GM10266 (cell line): ENCODE data around the gene BTBD18.
A peak's percentile ranks its signal among the peaks of the same experiment; 100 is the strongest.

Experiments
- DNase-seq: peaks from one replicate; pipeline ENCODE4 v3.0.0; 2012; ENCODE audit errors: extremely low spot score
- TF ChIP-seq, protein P1 (sequence below): IDR thresholded peaks from 2 replicates; pipeline ENCODE4 v1.5.1; 2012; ENCODE audit warnings: mild to moderate bottlenecking, low read depth; ENCODE audit not compliant: control insufficient read depth, insufficient read depth; ENCODE audit errors: missing control alignments

Gene BTBD18

GRCh38 chr11:57792060-57792541 is 40.5 kb upstream of the BTBD18 start:
- TF ChIP-seq, protein P1, sequence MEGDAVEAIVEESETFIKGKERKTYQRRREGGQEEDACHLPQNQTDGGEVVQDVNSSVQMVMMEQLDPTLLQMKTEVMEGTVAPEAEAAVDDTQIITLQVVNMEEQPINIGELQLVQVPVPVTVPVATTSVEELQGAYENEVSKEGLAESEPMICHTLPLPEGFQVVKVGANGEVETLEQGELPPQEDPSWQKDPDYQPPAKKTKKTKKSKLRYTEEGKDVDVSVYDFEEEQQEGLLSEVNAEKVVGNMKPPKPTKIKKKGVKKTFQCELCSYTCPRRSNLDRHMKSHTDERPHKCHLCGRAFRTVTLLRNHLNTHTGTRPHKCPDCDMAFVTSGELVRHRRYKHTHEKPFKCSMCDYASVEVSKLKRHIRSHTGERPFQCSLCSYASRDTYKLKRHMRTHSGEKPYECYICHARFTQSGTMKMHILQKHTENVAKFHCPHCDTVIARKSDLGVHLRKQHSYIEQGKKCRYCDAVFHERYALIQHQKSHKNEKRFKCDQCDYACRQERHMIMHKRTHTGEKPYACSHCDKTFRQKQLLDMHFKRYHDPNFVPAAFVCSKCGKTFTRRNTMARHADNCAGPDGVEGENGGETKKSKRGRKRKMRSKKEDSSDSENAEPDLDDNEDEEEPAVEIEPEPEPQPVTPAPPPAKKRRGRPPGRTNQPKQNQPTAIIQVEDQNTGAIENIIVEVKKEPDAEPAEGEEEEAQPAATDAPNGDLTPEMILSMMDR = no peak
- DNase-seq = peak; percentile 83

DNA sequence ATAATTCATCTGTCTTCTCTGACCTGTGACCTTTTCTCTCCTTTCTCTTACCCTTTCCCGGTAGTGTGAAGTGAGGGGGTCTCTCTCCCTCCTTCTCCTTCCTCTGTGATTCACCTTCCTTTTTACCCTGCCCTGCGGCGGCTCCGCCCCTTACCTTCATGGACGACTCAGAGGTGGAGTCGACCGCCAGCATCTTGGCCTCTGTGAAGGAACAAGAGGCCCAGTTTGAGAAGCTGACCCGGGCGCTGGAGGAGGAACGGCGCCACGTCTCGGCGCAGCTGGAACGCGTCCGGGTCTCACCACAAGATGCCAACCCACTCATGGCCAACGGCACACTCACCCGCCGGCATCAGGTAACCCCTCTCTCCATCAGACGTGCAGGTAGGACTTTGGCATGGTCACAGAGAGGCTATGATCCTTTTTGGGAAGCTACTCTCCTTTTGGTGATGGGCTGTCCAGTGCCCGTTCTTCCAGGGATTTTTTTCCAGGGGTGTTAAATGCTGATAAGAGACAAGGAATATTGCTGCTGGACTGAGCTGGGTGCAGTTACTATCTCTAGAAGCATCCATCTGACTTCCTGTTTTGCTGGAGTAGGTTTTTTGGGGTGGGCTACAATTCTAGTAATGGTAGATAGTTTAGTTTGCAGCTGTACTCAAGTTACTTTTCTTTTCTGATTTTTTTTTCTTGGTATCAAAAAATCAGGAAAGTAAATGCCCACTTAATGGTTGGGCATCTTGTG is 39.9 kb upstream of the BTBD18 start:
- DNase-seq = no peak
- TF ChIP-seq, protein P1 = no peak

DNA sequence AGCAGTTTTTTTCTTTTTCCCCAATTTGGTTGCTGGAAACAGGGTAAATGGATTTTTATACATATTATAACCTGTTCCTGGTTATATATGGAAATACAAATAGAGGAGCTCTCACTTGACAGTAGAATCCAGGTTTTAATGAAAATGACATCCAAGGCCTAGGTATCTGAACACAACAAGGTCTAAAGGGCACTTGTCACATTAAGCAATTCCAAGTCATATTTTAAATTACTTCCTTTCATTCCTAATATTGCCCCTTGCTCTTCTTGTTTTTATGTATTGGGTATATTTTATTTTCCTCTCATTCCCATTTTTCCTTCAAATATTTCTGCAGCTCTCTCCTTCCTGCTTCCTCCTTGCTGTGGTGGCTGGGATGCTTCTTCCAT is 37.1 kb upstream of the BTBD18 start:
- DNase-seq = no peak
- TF ChIP-seq, protein P1 = no peak

DNA sequence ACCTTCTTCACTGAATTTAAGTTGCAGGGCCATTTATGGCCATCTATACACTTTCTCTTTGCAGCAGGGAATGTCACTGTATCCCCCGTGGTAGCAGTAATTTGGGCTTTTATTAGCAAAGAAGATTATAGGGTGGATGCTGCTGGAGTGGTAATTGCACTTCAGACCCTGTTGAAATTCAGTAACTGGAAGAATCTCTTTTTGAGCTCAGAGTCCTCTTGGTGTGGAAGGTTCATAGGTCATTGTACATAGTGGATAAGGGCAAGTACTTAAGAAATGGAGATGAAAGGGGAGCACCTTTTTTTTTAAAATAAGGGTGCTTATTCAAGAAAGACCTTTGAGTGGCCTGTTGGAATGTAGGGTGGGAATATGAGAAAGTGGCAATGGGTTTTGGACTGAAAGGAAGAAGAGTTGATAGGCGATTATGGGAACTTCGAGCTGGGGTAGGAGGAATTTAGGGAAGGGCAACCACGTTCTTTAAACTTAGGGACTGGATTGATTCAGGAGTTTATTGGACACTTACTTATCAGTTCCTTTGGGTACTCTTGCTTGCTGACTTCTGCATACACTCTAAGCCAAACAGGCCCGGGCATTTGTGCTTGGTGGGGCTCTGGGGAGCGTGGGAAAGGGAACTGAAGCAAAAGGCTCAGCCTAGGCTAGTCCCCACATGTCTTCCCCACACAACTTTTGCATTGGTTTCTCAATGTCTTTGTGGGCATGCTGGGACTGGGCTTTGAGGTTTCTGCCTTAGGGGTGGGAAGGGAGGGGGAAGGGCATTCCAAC is 36.5 kb upstream of the BTBD18 start:
- DNase-seq = peak; percentile 62
- TF ChIP-seq, protein P1 = no peak

GRCh38 chr11:57787006-57787604 is 35.5 kb upstream of the BTBD18 start:
- TF ChIP-seq, protein P1 = no peak
- no peak for DNase-seq

DNA sequence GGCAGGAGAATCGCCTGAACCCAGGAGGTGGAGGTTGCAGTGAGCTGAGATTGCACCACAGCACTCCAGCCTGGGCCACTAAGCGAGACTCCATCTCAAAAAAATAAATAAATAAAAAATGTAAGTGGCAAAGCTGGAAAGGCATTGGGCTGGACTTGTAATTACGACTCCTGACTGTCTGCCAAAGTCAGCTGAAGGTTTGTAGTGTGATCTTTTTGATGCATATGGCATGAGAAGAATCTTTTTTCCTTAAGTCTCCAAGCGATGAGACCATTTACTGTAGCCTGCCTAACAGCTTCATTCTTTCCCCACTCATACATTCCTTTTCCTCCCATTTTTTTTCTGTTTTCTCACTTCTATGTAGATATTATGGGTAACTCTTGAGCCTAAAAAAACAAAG is 34.8 kb upstream of the BTBD18 start:
- TF ChIP-seq, protein P1 = no peak
- DNase-seq = no peak

- TF ChIP-seq, protein P1 = no peak
- no peak for DNase-seq
Measured at GRCh38 chr11:57785072-57785471, 33.5 kb upstream of the BTBD18 start.
